Activated CD4-positive, alpha-beta T cell treated with anti-CD3 and anti-CD28 coated beads, Interleukin-2, amount 10 ng/mL, durations not matched to agents 24 days and 14 days (primary cell): ENCODE data around the gene TEAD2. TPM values are rescaled to one million over a fixed set of nuclear protein-coding genes. Genes with fewer than 3 reads are reported as not detected.

Source experiments
- DNase-seq: peaks from one replicate; pipeline ENCODE4 v3.0.0; 2022
- H3K27ac Mint-ChIP-seq: one replicate; pipeline ENCODE4 v1.8.0; 2022; ENCODE audit warnings: mild to moderate bottlenecking, mixed read lengths
- H3K27me3 Mint-ChIP-seq: one replicate; pipeline ENCODE4 v1.8.0; 2022; ENCODE audit warnings: mixed read lengths
- H3K36me3 Mint-ChIP-seq: one replicate; pipeline ENCODE4 v1.8.0; 2022; ENCODE audit warnings: low read depth, mild to moderate bottlenecking, mixed read lengths
- H3K4me1 Mint-ChIP-seq: one replicate; pipeline ENCODE4 v1.8.0; 2021; ENCODE audit warnings: mixed read lengths
- H3K4me3 Mint-ChIP-seq: one replicate; pipeline ENCODE4 v1.8.0; 2022; ENCODE audit warnings: mild to moderate bottlenecking, moderate library complexity, mixed read lengths
- H3K9me3 Mint-ChIP-seq: one replicate; pipeline ENCODE4 v1.8.0; 2021; ENCODE audit warnings: mixed read lengths
- intact Hi-C: fragments of 100-400 bp; cut with micrococcal nuclease; formaldehyde crosslinking; loops from one replicate; pipeline ENCODE4 v1.15.1; 2023
- total RNA-seq: library from RNA; stranded (reverse); gene quantifications from 2 replicates; pipeline ENCODE4 v1.2.3, GENCODE V29; 2022

Gene TEAD2
- not detected in 2 replicates for total RNA-seq

GRCh38 chr19:49362048-49362928 is at the start of gene TEAD2:
Gene TEAD2 (minus strand): TSS chr19:49362416. CDS start chr19:49360075, 2,341 bp downstream.
- DNase-seq = peak; percentile 66
- intact Hi-C loops = no loop called here
- H3K4me1 Mint-ChIP-seq = peaks cover 11% of the 10 kb centered on the region
- H3K36me3 Mint-ChIP-seq = no peaks in the 10 kb centered on the region
- H3K4me3 Mint-ChIP-seq = peak within 1 kb of the TSS; percentile 19
- no peaks in the 10 kb centered on the region for H3K9me3 Mint-ChIP-seq
- H3K27ac Mint-ChIP-seq = no peak within 1 kb of the TSS
- H3K27me3 Mint-ChIP-seq = peaks cover 34% of the 10 kb centered on the region

GRCh38 chr19:49411681-49412326 is 49.6 kb upstream of the TEAD2 start:
- DNase-seq = no peak
- peak overlapping the region; percentile 27 for H3K27ac Mint-ChIP-seq
- no peak overlapping the region for H3K4me3 Mint-ChIP-seq
- H3K27me3 Mint-ChIP-seq = peaks cover 6% of the 10 kb centered on the region
- intact Hi-C loops = no loop called here
- H3K4me1 Mint-ChIP-seq = peaks cover 48% of the 10 kb centered on the region
- no peaks in the 10 kb centered on the region for H3K36me3 Mint-ChIP-seq
- H3K9me3 Mint-ChIP-seq = no peaks in the 10 kb centered on the region

GRCh38 chr19:49409441-49410029 is 47.3 kb upstream of the TEAD2 start:
- Mint-ChIP-seq H3K36me3 (no peaks in the 10 kb centered on the region), H3K27ac (peak overlapping the region; percentile 85), H3K4me3 (peak overlapping the region; percentile 54), H3K27me3 (no peaks in the 10 kb centered on the region), H3K4me1 (peaks cover 47% of the 10 kb centered on the region), H3K9me3 (no peaks in the 10 kb centered on the region)
- intact Hi-C loops = loop anchor here (2.0 kb wide), 1 partner anchor 13 kb away; the partner anchor contains the start of gene PTH2
- DNase-seq = peak; percentile 83

GRCh38 chr19:49408816-49409440 is 46.7 kb upstream of the TEAD2 start:
- DNase-seq = no peak
- Mint-ChIP-seq H3K4me3 (peak overlapping the region; percentile 54), H3K4me1 (peaks cover 47% of the 10 kb centered on the region), H3K9me3 (no peaks in the 10 kb centered on the region), H3K27me3 (no peaks in the 10 kb centered on the region), H3K36me3 (no peaks in the 10 kb centered on the region), H3K27ac (peak overlapping the region; percentile 85)
- intact Hi-C loops = loop anchor here (2.0 kb wide), 1 partner anchor 14 kb away; the partner anchor contains the start of gene PTH2

GRCh38 chr19:49407482-49408015 is 45.3 kb upstream of the TEAD2 start:
- DNase-seq = no peak
- no peaks in the 10 kb centered on the region for H3K36me3 Mint-ChIP-seq
- H3K9me3 Mint-ChIP-seq = no peaks in the 10 kb centered on the region
- no peak overlapping the region for H3K27ac Mint-ChIP-seq
- no peaks in the 10 kb centered on the region for H3K27me3 Mint-ChIP-seq
- H3K4me1 Mint-ChIP-seq = peaks cover 47% of the 10 kb centered on the region
- intact Hi-C loops = loop anchor here (2.0 kb wide), 1 partner anchor 15 kb away; the partner anchor contains the start of gene PTH2
- no peak overlapping the region for H3K4me3 Mint-ChIP-seq

GRCh38 chr19:49407079-49407478 is 44.9 kb upstream of the TEAD2 start:
- Mint-ChIP-seq H3K4me3 (no peak overlapping the region), H3K36me3 (no peaks in the 10 kb centered on the region), H3K27me3 (no peaks in the 10 kb centered on the region), H3K9me3 (no peaks in the 10 kb centered on the region), H3K4me1 (peaks cover 44% of the 10 kb centered on the region), H3K27ac (no peak overlapping the region)
- no peak for DNase-seq
- intact Hi-C loops = no loop called here

- peaks cover 3% of the 10 kb centered on the region for H3K27me3 Mint-ChIP-seq
- H3K36me3 Mint-ChIP-seq = no peaks in the 10 kb centered on the region
- no peak for DNase-seq
- H3K9me3 Mint-ChIP-seq = no peaks in the 10 kb centered on the region
- peaks cover 23% of the 10 kb centered on the region for H3K4me1 Mint-ChIP-seq
- H3K27ac Mint-ChIP-seq = no peak overlapping the region
- intact Hi-C loops = no loop called here
- no peak overlapping the region for H3K4me3 Mint-ChIP-seq
Measured at GRCh38 chr19:49403404-49404187, 41.4 kb upstream of the TEAD2 start.

GRCh38 chr19:49400029-49400428 is 37.8 kb upstream of the TEAD2 start:
- Mint-ChIP-seq H3K4me1 (peaks cover 6% of the 10 kb centered on the region), H3K4me3 (no peak overlapping the region), H3K36me3 (no peaks in the 10 kb centered on the region), H3K27me3 (peaks cover 4% of the 10 kb centered on the region), H3K27ac (no peak overlapping the region), H3K9me3 (no peaks in the 10 kb centered on the region)
- DNase-seq = no peak
- intact Hi-C loops = no loop called here

- Mint-ChIP-seq H3K4me3 (no peak overlapping the region), H3K9me3 (no peaks in the 10 kb centered on the region), H3K4me1 (peaks cover 6% of the 10 kb centered on the region), H3K36me3 (no peaks in the 10 kb centered on the region), H3K27ac (no peak overlapping the region), H3K27me3 (peaks cover 4% of the 10 kb centered on the region)
- no peak for DNase-seq
- intact Hi-C loops = no loop called here
Measured at GRCh38 chr19:49398931-49399330, 36.7 kb upstream of the TEAD2 start.

GRCh38 chr19:49398001-49398615 is 35.9 kb upstream of the TEAD2 start:
- H3K4me1 Mint-ChIP-seq = peaks cover 6% of the 10 kb centered on the region
- peaks cover 4% of the 10 kb centered on the region for H3K27me3 Mint-ChIP-seq
- H3K27ac Mint-ChIP-seq = no peak overlapping the region
- no peaks in the 10 kb centered on the region for H3K36me3 Mint-ChIP-seq
- H3K9me3 Mint-ChIP-seq = no peaks in the 10 kb centered on the region
- H3K4me3 Mint-ChIP-seq = no peak overlapping the region
- no peak for DNase-seq
- intact Hi-C loops = no loop called here

- Mint-ChIP-seq H3K36me3 (peaks cover 1% of the 10 kb centered on the region), H3K4me3 (no peak overlapping the region), H3K4me1 (peaks cover 10% of the 10 kb centered on the region), H3K27me3 (peaks cover 7% of the 10 kb centered on the region), H3K27ac (no peak overlapping the region), H3K9me3 (no peaks in the 10 kb centered on the region)
- no peak for DNase-seq
- intact Hi-C loops = no loop called here
Measured at GRCh38 chr19:49396738-49397505, 34.7 kb upstream of the TEAD2 start.
